SK-N-SH treated with all-trans-retinoic acid at 6 μM for 48 hours (cell line): ENCODE measurements around the gene TIMMDC1.
"Not testable (repeated sequence)": the region's sequence is repeated elsewhere in the genome, so short reads cannot be mapped to it uniquely, and the experiment has no call there.

ENCODE experiments used
- ATAC-seq: fragments of 200-7000 bp; cut with Tn5 transposase; 3 replicates; pipeline ENCODE4 v1.9.1; 2020; ENCODE audit warnings: mild to moderate bottlenecking, moderate library complexity
- ARNTL ChIP-seq: fragments of 450-650 bp; formaldehyde crosslinking; IDR thresholded peaks from 2 replicates; pipeline ENCODE4 v1.5.0; 2020; ENCODE audit warnings: low read depth, mild to moderate bottlenecking, moderate library complexity, borderline replicate concordance
- BACH2 ChIP-seq: fragments of 250-450 bp; sonication (Bioruptor Pico); IDR thresholded peaks from 2 replicates; pipeline ENCODE4 v1.9.0; 2021; ENCODE audit warnings: mild to moderate bottlenecking, borderline replicate concordance
- CREB5 ChIP-seq: fragments of 250-450 bp; sonication (Bioruptor Pico); IDR thresholded peaks from 2 replicates; pipeline ENCODE4 v1.5.1; 2020; ENCODE audit warnings: low read depth, mild to moderate bottlenecking, moderate library complexity
- CSDC2 ChIP-seq: fragments of 250-450 bp; sonication (Bioruptor Pico); IDR thresholded peaks from 2 replicates; pipeline ENCODE4 v1.5.0; 2020; ENCODE audit warnings: mild to moderate bottlenecking, moderate library complexity
- CSRNP3 ChIP-seq: fragments of 250-450 bp; sonication (Bioruptor Pico); IDR thresholded peaks from 2 replicates; pipeline ENCODE4 v1.5.1; 2021; ENCODE audit warnings: mild to moderate bottlenecking, moderate library complexity
- ESRRG ChIP-seq: fragments of 250-450 bp; sonication (Bioruptor Pico); IDR thresholded peaks from 2 replicates; pipeline ENCODE4 v1.6.1; 2021; ENCODE audit warnings: mild to moderate bottlenecking
- OSR1 ChIP-seq: fragments of 250-450 bp; sonication (Bioruptor Pico); IDR thresholded peaks from 2 replicates; pipeline ENCODE4 v1.8.0; 2022; ENCODE audit warnings: moderate library complexity, mild to moderate bottlenecking, inconsistent platforms
- POU6F1 ChIP-seq: fragments of 250-450 bp; sonication (Bioruptor Pico); IDR thresholded peaks from 2 replicates; pipeline ENCODE4 v1.8.0; 2021; ENCODE audit warnings: low read depth, mild to moderate bottlenecking, moderate library complexity, borderline replicate concordance
- PPARA ChIP-seq: fragments of 250-450 bp; sonication (Bioruptor Pico); IDR thresholded peaks from 2 replicates; pipeline ENCODE4 v1.5.0; 2020; ENCODE audit warnings: mild to moderate bottlenecking, borderline replicate concordance
- RARB ChIP-seq: fragments of 250-450 bp; sonication (Bioruptor Pico); IDR thresholded peaks from 2 replicates; pipeline ENCODE4 v1.8.0; 2021; ENCODE audit warnings: mild to moderate bottlenecking, moderate library complexity
- SNAI2 ChIP-seq: fragments of 250-450 bp; sonication (Bioruptor Pico); IDR thresholded peaks from 2 replicates; pipeline ENCODE4 v1.5.0; 2020; ENCODE audit warnings: mild to moderate bottlenecking, moderate library complexity
- TCF4 ChIP-seq: fragments of 250-450 bp; sonication (Bioruptor Pico); IDR thresholded peaks from 2 replicates; pipeline ENCODE4 v1.8.0; 2021; ENCODE audit warnings: mild to moderate bottlenecking, moderate library complexity, borderline replicate concordance
- TOX ChIP-seq: fragments of 250-450 bp; sonication (Bioruptor Pico); IDR thresholded peaks from 2 replicates; pipeline ENCODE4 v1.8.0; 2021; ENCODE audit warnings: mild to moderate bottlenecking, moderate library complexity, borderline replicate concordance
- ZC3H10 ChIP-seq: fragments of 250-450 bp; sonication (Bioruptor Pico); IDR thresholded peaks from 2 replicates; pipeline ENCODE4 v1.5.1; 2021; ENCODE audit warnings: mild to moderate bottlenecking, moderate library complexity
- ZFP3 ChIP-seq: fragments of 250-450 bp; sonication (Bioruptor Pico); IDR thresholded peaks from 2 replicates; pipeline ENCODE4 v1.5.0; 2020; ENCODE audit warnings: mild to moderate bottlenecking, moderate library complexity
- ZFP30 ChIP-seq: fragments of 450-650 bp; formaldehyde crosslinking; IDR thresholded peaks from 2 replicates; pipeline ENCODE4 v1.5.0; 2022; ENCODE audit warnings: mild to moderate bottlenecking, moderate library complexity
- ZNF8 ChIP-seq: fragments of 450-650 bp; formaldehyde crosslinking; IDR thresholded peaks from 2 replicates; pipeline ENCODE4 v1.5.0; 2020; ENCODE audit warnings: mild to moderate bottlenecking, moderate library complexity
- TF ChIP-seq, protein P1 (sequence below): fragments of 250-450 bp; sonication (Bioruptor Pico); IDR thresholded peaks from 2 replicates; pipeline ENCODE4 v1.8.0; 2020; ENCODE audit warnings: mild to moderate bottlenecking, moderate library complexity, borderline replicate concordance

The TIMMDC1 gene

GRCh38 chr3:119560160-119560559 is 61.8 kb downstream of the TIMMDC1 start:
- no peak for TF ChIP-seq RARB
- no peak for TF ChIP-seq POU6F1
- no peak for TF ChIP-seq CSRNP3 (CRISPR knock-in tag)
- no peak for TF ChIP-seq TOX (CRISPR knock-in tag)
- no peak for ATAC-seq

DNA sequence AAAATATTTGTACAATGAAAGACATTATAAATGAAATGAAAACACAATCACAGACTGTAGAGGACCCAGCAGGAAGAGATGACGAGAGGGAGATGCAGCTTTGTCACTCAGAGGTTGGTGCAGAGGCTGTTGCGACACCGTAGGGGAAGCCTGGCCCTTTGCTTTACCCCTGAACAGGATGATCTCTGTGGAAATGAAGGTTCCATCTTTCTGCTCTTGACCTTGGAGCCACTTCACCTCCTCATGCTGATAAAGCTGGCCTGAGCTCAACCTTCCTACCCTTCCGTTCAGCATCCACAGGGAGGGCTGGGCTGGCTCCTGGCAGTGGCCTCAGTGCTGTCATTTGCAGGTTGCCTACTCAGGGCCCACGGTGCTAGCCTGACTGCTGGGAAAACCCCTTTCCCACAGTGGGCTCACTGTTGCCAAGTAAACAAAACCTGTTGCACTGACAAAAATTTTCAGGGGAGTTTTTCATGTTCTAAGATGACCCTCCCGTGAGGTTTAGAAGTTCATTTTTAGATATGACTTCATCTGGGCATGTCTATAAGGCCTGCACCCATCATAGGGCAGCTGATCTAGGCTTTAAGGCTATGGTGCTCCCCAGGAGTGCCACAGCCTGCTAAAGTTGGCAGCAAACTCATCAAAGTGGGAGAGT is 64.1 kb downstream of the TIMMDC1 start:
- TF ChIP-seq ESRRG (no peak), CREB5 (CRISPR knock-in tag) (no peak), RARB (no peak), PPARA (CRISPR knock-in tag) (no peak), ARNTL (CRISPR knock-in tag) (no peak), TCF4 (CRISPR knock-in tag) (no peak), ZFP3 (no peak), ZFP30 (no peak), POU6F1 (no peak), CSRNP3 (CRISPR knock-in tag) (no peak), SNAI2 (CRISPR knock-in tag) (no peak), ZC3H10 (no peak), BACH2 (no peak)
- TF ChIP-seq, protein P1, sequence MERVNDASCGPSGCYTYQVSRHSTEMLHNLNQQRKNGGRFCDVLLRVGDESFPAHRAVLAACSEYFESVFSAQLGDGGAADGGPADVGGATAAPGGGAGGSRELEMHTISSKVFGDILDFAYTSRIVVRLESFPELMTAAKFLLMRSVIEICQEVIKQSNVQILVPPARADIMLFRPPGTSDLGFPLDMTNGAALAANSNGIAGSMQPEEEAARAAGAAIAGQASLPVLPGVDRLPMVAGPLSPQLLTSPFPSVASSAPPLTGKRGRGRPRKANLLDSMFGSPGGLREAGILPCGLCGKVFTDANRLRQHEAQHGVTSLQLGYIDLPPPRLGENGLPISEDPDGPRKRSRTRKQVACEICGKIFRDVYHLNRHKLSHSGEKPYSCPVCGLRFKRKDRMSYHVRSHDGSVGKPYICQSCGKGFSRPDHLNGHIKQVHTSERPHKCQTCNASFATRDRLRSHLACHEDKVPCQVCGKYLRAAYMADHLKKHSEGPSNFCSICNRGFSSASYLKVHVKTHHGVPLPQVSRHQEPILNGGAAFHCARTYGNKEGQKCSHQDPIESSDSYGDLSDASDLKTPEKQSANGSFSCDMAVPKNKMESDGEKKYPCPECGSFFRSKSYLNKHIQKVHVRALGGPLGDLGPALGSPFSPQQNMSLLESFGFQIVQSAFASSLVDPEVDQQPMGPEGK (CRISPR knock-in tag), result no peak

DNA sequence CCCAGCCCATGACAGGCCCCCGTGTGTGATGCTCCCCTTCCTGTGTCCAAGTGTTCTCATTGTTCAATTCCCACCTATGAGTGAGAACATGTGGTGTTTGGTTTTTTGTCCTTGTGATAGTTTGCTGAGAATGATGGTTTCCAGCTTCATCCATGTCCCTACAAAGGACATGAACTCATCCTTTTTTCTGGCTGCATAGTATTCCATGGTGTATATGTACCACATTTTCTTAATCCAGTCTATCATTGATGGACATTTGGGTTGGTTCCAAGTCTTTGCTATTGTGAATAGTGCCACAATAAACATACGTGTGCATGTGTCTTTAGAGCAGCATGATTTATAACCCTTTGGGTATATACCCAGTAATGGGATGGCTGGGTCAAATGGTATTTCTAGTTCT is 65.0 kb downstream of the TIMMDC1 start:
- peak; percentile 77 for TF ChIP-seq ZNF8 (CRISPR knock-in tag)
- TF ChIP-seq, all 23 proteins: peak for 1; not testable (repeated sequence) for 22
- ATAC-seq, result not testable (repeated sequence)

More for the DNA sequence above, 64.1 kb downstream of the TIMMDC1 start:
- ATAC-seq, result no peak

DNA sequence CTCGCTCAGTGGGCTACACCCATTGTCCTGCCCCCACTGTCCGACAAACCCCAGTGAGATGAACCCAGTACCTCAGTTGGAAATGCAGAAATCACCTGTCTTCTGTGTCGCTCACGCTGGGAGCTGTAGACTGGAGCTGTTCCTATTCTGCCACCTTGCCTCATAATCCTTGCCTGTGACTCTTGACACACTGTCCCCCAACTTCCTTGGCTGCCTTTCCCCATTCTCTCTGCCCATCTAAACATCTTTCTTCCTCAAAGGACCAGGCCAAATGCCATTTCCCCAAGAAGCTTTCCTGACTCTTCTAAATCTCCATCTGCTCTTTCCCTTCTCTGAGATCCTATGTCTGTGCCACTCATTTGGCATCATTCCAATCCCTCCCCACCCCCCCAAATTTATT is 70.8 kb downstream of the TIMMDC1 start:
- ATAC-seq, result no peak
- TF ChIP-seq ZC3H10, result no peak
- TF ChIP-seq OSR1 (CRISPR knock-in tag), result no peak
- no peak for TF ChIP-seq ZNF8 (CRISPR knock-in tag)
- TF ChIP-seq TCF4 (CRISPR knock-in tag), result no peak
- TF ChIP-seq CSDC2 (CRISPR knock-in tag), result no peak
- TF ChIP-seq BACH2, result no peak
- TF ChIP-seq ZFP30, result no peak
